ENCODE measurements around the gene DAPK2.

DNA sequence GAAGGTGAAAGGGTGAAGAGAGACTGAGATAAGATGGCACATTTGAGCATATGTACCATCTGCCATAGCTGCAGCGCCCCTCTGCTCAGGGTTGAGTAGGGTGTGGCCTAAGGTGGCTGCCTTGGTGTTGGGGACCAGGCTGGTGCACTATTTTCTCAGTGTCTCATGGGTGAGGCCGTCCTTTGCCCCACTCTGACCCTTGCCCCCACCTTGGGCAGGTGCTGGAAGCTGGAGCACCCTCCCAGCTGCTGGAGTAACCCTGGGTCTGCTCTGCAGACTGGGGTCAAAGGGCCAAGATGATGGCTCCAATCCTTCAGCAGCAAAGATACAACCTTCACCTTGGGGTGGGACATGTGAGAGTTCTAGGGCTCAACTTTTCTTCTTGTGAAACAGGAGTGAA is 69.2 kb downstream of the DAPK2 start:
- TF ChIP-seq CTCF (conservative IDR thresholded peaks at IDR 0.05; ENCODE audit: low read length), result no peak
- no peak for TF ChIP-seq EZH2phosphoT487 (IDR thresholded peaks at IDR 0.05; ENCODE audit: borderline replicate concordance)

All from Loucy (cell line).